HepG2 (cell line): Measurements from ENCODE around the gene ECPAS. TPM values are rescaled to one million over a fixed set of nuclear protein-coding genes. Genes with fewer than 3 reads are reported as not detected.

Source experiments
- AGO2 ChIP-seq: fragments of 200-400 bp; formaldehyde crosslinking; optimal IDR thresholded peaks from 2 replicates; pipeline ENCODE3; 2017; ENCODE audit warnings: mild to moderate bottlenecking, low read depth, low read length, moderate library complexity
- ARID5B ChIP-seq: IDR thresholded peaks from 2 replicates; pipeline ENCODE4 v1.4.0; 2020; ENCODE audit warnings: mild to moderate bottlenecking, missing genetic modification reagents
- HOXA3 ChIP-seq: sonication (generic); formaldehyde crosslinking; IDR thresholded peaks from 2 replicates; pipeline ENCODE4 v1.5.0; 2020; ENCODE audit warnings: missing genetic modification reagents
- MAZ ChIP-seq, 2 experiments: sonication (generic) in 1 of 2; formaldehyde crosslinking in 1 of 2; IDR thresholded peaks; 2 replicates each; pipeline versions ENCODE4 v1.5.0 to v1.6.1; 2012 to 2020; ENCODE audit warnings: low read depth in 2 of 2, mild to moderate bottlenecking in 2 of 2, borderline replicate concordance in 1 of 2, improper control_type of control experiment in 1 of 2, low read length in 1 of 2, missing genetic modification reagents in 1 of 2, moderate library complexity in 1 of 2
- MXI1 ChIP-seq: IDR thresholded peaks from 3 replicates; pipeline ENCODE4 v1.6.1; 2012; ENCODE audit warnings: low read depth, low read length, inconsistent platforms, borderline replicate concordance
- POGK ChIP-seq: sonication (generic); formaldehyde crosslinking; conservative IDR thresholded peaks from 2 replicates; pipeline ENCODE4 v1.8.0; 2022; ENCODE audit warnings: mild to moderate bottlenecking, moderate library complexity, missing genetic modification reagents
- ZBTB37 ChIP-seq: sonication (generic); formaldehyde crosslinking; IDR thresholded peaks from 2 replicates; pipeline ENCODE4 v1.4.0; 2020; ENCODE audit warnings: mild to moderate bottlenecking, missing genetic modification reagents
- ZMAT3 ChIP-seq: sonication (generic); formaldehyde crosslinking; conservative IDR thresholded peaks from 2 replicates; pipeline ENCODE4 v1.7.0; 2021; ENCODE audit warnings: missing genetic modification reagents
- ZNF318 ChIP-seq: sonication (generic); formaldehyde crosslinking; IDR thresholded peaks from 2 replicates; pipeline ENCODE4 v1.4.0; 2020; ENCODE audit warnings: mild to moderate bottlenecking, missing genetic modification reagents
- ZNF414 ChIP-seq: sonication (generic); formaldehyde crosslinking; IDR thresholded peaks from 2 replicates; pipeline ENCODE4 v1.5.0; 2020; ENCODE audit warnings: missing genetic modification reagents
- polyA plus RNA-seq, 8 experiments: library from polyadenylated mRNA; depleted of rRNA in 3 of 8; stranded (reverse) in 7 of 8; unstranded in 1 of 8; fragments of >200 nt; fragmentation: Illumina TruSeq in 4 of 8; extraction: Trizol in 4 of 8; gene quantifications; 2 replicates each; pipeline versions ENCODE4 v1.2.1 to v1.2.3, GENCODE V29; 2011 to 2016; ENCODE audit warnings: low read depth in 4 of 8, missing spikeins in 1 of 8, mixed read lengths in 1 of 8; ENCODE audit not compliant: insufficient read depth in 1 of 8
- total RNA-seq, 5 experiments: library from RNA; depleted of rRNA; stranded (reverse); fragments of >200 nt; fragmentation: Illumina TruSeq; extraction: Trizol; gene quantifications; 2 replicates each; pipeline ENCODE4 v1.2.3, GENCODE V29; 2016; ENCODE audit warnings: low read depth in 1 of 5

Gene ECPAS
- total and polyA plus RNA-seq, 2 of the 13 experiments (the other 11 are each of a cell fraction or from before 2014, with no cell fraction given) = 35.3 to 58.0 TPM

GRCh38 chr9:111483858-111484571 is at the start of gene ECPAS (continued):
- TF ChIP-seq ARID5B (peak; percentile 54; the same call in 1 of the 2 replicates), POGK (CRISPR knock-in tag) (no peak; the same call in 1 of the 2 replicates), ZBTB37 (CRISPR knock-in tag) (no peak), AGO2 (peak; percentile 90), ZMAT3 (0 out of 2 replicates have a peak, but pooled peaks have one; percentile 73), ZNF414 (no peak), MXI1 (peak; percentile 73; the same call in 2 of the 3 replicates), MAZ (IDR thresholded peaks at IDR 0.05; ENCODE audit: borderline replicate concordance, low read depth, low read length) (0 out of 2 replicates have a peak, but pooled peaks have one; percentile 41), MAZ (CRISPR knock-in tag; IDR thresholded peaks at IDR 0.05; ENCODE audit: low read depth) (no peak), ZNF318 (CRISPR knock-in tag) (no peak), HOXA3 (CRISPR knock-in tag) (peak; percentile 66; the same call in 1 of the 2 replicates)
